ENCODE results near the gene SLCO2A1.

The SLCO2A1 gene

GRCh38 chr3:133998691-133999241 is 31.0 kb downstream of the SLCO2A1 start:
- no peak for DNase-seq

GRCh38 chr3:133997871-133998635 is 31.7 kb downstream of the SLCO2A1 start:
- no peak for DNase-seq

GRCh38 chr3:133996996-133997395 is 32.7 kb downstream of the SLCO2A1 start:
- no peak for DNase-seq

GRCh38 chr3:133996251-133996661 is 33.5 kb downstream of the SLCO2A1 start:
- no peak for DNase-seq

GRCh38 chr3:133995264-133995663 is 34.5 kb downstream of the SLCO2A1 start:
- no peak for DNase-seq

- no peak for DNase-seq
Measured at GRCh38 chr3:133994166-133994890, 35.4 kb downstream of the SLCO2A1 start.

- DNase-seq: no peak
Measured at GRCh38 chr3:133992951-133993620, 36.6 kb downstream of the SLCO2A1 start.

- no peak for DNase-seq
Measured at GRCh38 chr3:133992381-133992780, 37.3 kb downstream of the SLCO2A1 start.

- no peak for DNase-seq
Measured at GRCh38 chr3:133991637-133992036, 38.1 kb downstream of the SLCO2A1 start.

GRCh38 chr3:133991209-133991608 is 38.5 kb downstream of the SLCO2A1 start:
- DNase-seq: no peak

- no peak for DNase-seq
Measured at GRCh38 chr3:133989936-133990702, 39.6 kb downstream of the SLCO2A1 start.

GRCh38 chr3:133988631-133989161 is 41.0 kb downstream of the SLCO2A1 start:
- no peak for DNase-seq

GRCh38 chr3:133987948-133988484 is 41.7 kb downstream of the SLCO2A1 start:
- no peak for DNase-seq

GRCh38 chr3:133987136-133987535 is 42.6 kb downstream of the SLCO2A1 start:
- no peak for DNase-seq

- no peak for DNase-seq
Measured at GRCh38 chr3:133986311-133986710, 43.4 kb downstream of the SLCO2A1 start.

- no peak for DNase-seq
Measured at GRCh38 chr3:133984975-133985374, 44.8 kb downstream of the SLCO2A1 start.

- no peak for DNase-seq
Measured at GRCh38 chr3:133983576-133984560, 45.9 kb downstream of the SLCO2A1 start.

GRCh38 chr3:133983126-133983525 is 46.6 kb downstream of the SLCO2A1 start:
- DNase-seq: no peak

GRCh38 chr3:133980550-133980949 is 49.2 kb downstream of the SLCO2A1 start:
- DNase-seq: no peak

GRCh38 chr3:133980035-133980434 is 49.7 kb downstream of the SLCO2A1 start:
- DNase-seq: no peak

GRCh38 chr3:133979553-133979952 is 50.2 kb downstream of the SLCO2A1 start:
- no peak for DNase-seq

Measured in stimulated activated CD4-positive, alpha-beta T cell treated with anti-CD3 and anti-CD28 coated beads, Interleukin-1b, Interleukin-23, amount 100 ng/mL, for 48 hours (primary cell).